ENCODE data around the gene SCO2.

Gene SCO2

GRCh38 chr22:50569896-50570535 lies 44.6 kb upstream of the SCO2 start:
- TF ChIP-seq CTCF (IDR thresholded peaks at IDR 0.05; ENCODE audit: low read depth, low read length) = no peak
- DNase-seq (ENCODE audit: extremely low read depth, low read depth) = no peak

GRCh38 chr22:50569041-50569459 lies 43.7 kb upstream of the SCO2 start:
- no peak for TF ChIP-seq CTCF (IDR thresholded peaks at IDR 0.05; ENCODE audit: low read depth, low read length)
- DNase-seq (ENCODE audit: extremely low read depth, low read depth) = no peak

GRCh38 chr22:50568626-50569025 lies 43.2 kb upstream of the SCO2 start:
- TF ChIP-seq CTCF (IDR thresholded peaks at IDR 0.05; ENCODE audit: low read depth, low read length) = no peak
- no peak for DNase-seq (ENCODE audit: extremely low read depth, low read depth)

GRCh38 chr22:50567721-50568252 lies 42.4 kb upstream of the SCO2 start:
- DNase-seq (ENCODE audit: extremely low read depth, low read depth) = no peak
- TF ChIP-seq CTCF (IDR thresholded peaks at IDR 0.05; ENCODE audit: low read depth, low read length) = no peak

GRCh38 chr22:50564289-50564688 lies 38.9 kb upstream of the SCO2 start:
- no peak for TF ChIP-seq CTCF (IDR thresholded peaks at IDR 0.05; ENCODE audit: low read depth, low read length)
- no peak for DNase-seq (ENCODE audit: extremely low read depth, low read depth)

- no peak for DNase-seq (ENCODE audit: extremely low read depth, low read depth)
- no peak for TF ChIP-seq CTCF (IDR thresholded peaks at IDR 0.05; ENCODE audit: low read depth, low read length)
Observed at GRCh38 chr22:50563413-50564160, 38.2 kb upstream of the SCO2 start.

All from AG09319 (cell line).